Raji (cell line): ENCODE data around the gene DNAH8.

ENCODE experiments used
- POLR2A ChIP-seq: IDR thresholded peaks from 2 replicates; pipeline ENCODE4 v1.6.1; 2011; ENCODE audit warnings: low read depth, low read length, control low read depth; ENCODE audit not compliant: insufficient read depth

Gene DNAH8

DNA sequence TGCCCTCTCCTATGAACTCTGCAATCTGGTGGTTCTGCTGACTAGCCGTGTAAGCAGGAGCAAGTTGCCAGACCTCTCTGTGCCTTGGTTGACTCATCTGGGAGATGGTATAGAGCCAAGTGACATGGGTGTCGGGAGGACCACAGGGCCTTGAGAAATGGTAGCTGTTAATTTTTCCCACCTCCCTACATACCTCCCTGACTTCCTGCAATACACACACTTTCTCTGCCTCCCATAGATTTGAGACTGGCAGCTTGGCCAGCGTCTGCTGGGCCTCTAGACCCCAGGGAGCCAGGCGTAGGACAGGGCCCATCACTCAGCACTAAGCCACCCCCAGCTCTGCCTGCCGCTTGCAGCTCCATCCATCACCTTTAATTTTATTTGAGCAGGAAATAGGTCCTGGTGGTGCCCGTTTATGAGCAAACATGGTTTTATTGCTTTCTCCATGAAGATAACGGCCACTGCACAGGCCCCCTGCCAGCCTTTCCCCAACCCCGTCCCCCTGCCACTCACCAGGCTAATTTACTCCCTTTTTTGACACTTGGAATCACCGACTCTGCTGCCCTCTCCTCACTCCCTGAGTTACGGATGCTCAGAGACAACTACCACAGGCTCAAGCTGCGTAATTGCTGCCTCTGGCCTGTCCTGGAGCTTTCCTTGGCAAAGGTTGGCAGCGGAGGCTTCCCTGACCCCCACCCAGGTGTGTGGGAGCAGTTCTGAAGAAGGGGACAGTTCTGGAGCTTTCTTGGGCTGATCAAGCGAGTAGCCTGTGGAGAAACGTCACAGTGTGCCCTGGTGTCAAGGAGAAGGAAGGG is 344.6 kb downstream of the DNAH8 start:
- TF ChIP-seq POLR2A, result no peak

DNA sequence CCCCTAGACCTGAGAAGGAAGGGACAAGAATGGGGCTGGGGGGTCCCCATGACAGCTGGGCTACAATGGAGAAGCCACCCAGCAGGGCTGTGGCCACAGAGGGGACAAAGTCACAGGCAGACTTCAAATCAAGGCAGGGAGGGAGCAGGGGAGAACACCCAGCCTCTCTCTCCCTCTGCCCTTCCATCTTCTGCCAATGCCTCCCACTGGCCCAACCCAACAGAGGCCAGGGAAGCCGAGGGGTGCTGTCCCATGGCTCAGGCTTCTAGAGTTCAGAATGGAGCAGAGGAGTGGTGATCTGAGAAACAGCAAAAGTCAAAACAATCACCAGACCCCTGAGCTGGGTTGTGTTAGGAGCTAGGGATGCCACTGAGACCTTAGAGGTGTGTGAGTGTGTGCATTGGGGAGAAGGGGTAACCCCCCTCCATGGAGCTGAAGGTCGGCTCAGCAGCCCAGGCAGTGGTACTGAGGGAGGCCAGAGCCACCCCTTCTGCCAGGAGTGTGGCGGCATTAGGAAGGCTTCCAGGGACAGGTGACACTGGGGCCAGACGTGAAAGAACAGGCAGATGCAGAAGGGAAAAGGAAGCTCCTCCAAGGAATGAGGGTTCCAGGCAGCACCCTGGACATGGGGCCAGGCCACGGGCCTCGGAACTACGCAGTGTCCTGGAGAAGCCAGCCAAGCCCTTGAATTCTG is 345.5 kb downstream of the DNAH8 start:
- no peak for TF ChIP-seq POLR2A

DNA sequence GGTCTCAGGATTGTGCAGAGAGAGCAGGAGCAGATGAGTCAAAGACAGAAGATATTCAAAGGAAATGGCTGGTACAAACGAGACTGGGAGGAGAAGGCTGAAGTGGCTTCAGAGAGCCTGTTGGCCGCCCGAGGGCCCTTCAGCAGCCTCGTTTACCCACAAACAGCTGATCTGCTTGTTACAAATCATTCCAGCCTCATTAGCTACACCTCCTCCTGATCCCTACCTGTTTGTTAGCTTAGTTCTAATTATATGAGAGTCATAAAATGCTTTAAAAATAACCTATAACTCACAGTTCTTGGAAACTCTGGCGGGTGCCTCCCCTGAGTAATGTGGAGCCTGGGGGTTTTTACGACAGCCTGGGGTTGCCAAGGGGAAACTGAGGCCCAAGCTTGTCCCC is 346.1 kb downstream of the DNAH8 start:
- TF ChIP-seq POLR2A, result no peak

DNA sequence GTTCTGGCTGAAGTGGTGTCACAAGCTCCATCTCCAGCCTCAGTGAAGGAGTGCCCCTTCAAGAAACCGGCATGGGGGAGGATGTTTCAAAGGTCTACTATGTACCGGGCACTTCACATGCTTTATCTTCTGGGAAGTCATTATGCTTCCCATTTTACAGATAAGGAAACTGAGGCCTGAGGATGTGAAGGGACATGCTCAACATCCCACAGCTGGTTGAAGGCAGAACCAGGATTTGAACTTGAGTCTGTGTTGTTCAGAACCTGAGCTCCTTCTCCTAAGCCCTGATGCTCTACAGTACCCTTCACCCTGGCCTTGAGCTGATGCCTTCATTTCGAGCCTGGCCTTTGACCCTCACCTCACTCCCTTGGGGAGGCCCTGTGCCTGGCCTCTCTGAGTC is 346.5 kb downstream of the DNAH8 start:
- TF ChIP-seq POLR2A, result no peak

DNA sequence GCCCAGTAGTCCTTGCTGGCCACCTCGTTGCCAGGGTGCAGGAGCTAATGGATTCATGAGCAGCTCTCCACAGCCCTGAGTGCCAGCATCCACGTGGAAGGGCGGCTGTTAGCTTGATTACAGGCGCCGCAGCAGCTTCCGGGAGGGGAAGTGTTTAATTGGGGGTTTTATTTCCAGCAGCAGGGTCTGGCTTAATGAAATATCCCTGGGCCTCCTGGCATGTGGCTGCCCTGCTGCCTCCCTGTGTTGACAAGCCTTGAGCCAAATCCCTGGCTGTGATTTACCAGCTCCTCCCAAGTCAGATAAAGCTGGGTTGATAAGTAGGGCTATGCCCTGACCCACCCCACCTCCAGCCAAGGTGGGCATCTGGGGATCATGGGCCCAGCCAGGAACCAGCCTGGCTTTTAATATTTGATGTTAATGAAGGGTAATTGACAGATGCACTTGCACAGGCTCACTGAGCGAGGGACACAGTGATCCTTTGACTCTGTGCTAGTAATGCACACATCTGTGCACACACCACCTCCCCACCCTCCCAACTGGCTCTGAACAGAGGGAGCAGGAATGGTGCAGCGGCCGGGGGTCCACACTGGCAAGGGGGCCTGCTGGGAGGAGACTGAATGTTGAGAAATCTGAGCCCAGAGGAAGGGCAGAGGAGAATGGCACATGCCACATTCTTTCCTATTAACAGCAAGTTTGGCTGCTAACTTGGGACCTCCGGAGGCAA is 347.1 kb downstream of the DNAH8 start:
- no peak for TF ChIP-seq POLR2A

DNA sequence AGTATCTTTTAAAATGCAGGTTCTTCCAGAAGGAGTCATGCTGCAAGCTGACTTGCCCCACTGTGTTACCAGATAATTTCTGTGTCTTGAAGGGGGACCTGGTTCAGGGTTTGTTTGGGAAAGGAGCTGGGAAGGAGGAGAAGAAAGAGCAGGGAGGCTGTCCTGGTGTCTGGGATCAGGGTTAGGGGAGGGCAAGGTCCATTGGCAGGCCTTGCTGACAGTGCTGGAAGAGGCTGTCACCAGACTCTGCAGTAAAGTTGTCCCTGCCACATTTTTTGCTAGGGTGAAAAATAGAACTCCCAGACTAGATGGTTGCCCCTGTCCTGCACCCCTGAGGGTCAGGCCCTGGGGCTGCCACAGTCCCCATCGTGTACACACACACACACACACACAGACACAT is 348.4 kb downstream of the DNAH8 start:
- TF ChIP-seq POLR2A, result no peak

DNA sequence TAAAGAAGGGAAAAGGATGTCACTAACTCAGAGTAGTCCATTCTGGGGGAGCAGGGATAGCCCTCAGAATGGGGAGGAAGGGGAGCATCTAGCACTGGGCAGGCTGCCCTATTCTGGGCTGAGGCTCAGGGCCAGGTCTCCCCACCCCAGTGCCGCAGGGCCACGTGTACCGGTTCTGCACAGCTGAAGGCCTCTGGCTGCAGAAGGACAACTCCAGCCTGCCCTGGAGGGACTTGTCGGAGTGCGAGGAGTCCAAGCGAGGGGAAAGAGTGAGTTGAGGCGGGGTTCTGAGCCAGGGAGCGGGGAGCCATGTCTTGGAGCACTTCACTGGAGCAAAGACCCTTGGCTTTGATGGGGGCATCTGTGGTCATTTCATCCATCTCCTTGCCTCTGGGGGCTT is 350.4 kb downstream of the DNAH8 start:
- no peak for TF ChIP-seq POLR2A

DNA sequence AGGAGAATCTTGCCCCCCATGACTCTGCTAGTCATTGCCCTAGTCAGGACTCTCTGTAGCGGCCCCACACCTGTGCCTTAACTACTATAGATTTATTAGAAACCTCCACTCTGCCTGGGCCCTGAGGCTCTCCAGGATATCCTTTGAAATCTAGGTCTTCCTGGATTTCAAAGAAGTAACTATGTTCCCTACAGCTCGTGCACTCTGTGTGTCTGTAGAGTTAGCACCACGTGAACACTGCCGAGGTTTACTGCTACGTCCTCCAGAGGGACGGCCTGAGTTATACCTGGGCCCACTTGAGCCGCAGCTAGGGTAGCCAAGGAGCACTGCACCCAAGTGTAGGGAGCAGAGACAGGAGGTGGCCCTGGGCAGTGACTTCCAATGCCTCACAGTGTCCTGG is 353.3 kb downstream of the DNAH8 start:
- TF ChIP-seq POLR2A, result no peak

DNA sequence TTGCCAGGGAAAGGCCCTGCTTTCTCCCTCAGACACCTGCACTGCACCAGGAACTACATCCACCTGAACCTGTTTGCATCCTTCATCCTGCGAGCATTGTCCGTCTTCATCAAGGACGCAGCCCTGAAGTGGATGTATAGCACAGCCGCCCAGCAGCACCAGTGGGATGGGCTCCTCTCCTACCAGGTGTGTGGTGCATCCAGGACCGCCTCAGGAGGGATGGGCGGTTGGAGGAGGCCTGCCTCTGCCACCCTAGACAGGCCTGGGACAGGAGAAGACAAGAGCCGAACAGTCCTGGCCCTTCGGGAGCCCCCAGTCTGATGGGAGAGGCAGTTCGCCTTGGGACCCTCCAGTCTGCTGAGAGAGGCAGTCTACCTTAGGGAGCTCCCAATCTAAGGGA is 357.7 kb downstream of the DNAH8 start:
- no peak for TF ChIP-seq POLR2A

DNA sequence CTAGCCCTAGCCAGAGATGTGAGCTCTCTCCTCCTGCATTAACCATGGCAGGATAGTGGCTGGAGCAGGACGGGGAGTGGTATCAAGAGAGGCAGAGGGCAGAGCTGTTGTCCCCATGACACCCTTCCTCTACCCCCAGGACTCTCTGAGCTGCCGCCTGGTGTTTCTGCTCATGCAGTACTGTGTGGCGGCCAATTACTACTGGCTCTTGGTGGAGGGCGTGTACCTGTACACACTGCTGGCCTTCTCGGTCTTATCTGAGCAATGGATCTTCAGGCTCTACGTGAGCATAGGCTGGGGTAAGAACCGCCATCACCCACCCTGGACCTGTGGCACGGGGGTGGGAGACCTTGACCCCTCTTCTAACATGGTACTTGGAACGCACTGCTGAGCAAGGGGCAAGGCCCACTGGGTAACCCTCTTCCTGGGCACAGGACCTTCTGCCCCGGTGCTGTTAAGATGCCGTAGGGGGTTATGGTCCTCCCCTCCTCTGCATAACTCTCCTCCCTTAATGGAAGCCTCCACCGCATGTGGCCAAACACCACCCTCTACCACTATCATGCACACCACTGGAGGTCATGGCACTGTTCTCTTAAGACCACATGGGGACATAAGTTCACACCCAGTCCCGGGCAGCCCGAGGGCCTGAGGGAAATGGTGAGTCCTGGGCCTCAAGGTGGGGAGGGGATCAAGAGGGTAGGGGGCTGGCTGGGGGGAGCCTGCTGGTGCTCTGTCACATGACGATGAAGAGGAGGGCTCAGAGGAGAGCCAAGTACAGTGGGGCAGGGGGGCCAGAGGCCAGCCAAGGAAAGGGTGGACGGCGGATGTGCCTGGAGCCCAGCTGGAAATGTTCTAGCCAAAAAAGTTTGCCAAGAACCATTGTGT is 358.6 kb downstream of the DNAH8 start:
- no peak for TF ChIP-seq POLR2A

DNA sequence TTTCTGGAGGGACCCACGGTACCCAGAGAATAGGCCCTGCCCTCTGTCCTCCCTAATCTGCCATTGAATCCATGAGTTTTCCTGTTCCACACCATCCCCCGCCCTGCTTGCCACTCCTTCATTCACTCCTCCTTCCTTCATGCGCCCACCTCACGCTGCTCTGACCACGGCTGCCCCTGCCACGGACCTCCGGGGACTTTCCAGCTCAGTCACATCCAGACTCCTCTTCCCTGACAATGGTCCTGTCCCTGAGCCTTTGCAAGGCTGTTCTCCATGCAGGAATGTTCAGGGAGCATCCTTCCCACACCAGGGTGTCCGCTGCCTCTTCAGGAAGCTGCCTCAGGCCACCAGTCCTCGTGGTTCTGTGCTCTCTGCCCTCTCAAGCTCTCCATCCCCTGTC is 359.4 kb downstream of the DNAH8 start:
- TF ChIP-seq POLR2A, result no peak

DNA sequence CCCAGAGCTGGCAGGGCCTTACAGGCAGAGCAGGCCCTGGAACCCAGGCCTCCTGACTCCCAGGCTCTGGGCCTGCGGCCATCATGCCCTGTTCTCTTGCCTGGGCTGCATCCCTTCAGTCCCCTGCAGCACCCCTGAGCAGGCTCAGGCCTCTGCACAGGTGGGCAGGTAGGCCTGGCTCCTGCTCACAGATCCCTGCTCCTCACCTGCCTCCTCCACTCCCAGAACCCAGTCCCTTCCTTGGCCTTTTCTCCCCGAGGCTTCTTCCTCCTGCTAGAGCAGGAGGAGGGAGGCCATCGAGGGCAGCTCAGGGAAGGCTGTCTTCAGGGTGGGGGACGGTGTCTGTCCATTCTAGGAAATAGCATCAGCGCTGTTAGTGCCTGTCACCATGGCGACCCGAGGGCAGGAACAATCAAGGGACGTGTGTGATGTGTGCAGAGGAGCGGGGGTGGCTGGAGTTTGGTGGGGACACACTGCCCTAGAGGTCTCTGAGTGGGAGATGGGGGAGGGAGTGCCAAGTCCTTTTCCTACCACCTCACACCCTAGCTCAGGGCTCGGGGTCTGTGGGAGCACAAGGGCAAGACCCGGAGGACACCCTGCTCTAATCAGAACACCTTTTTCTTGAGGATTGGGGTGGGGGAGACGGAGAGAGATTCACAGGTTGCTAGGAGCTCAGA is 360.0 kb downstream of the DNAH8 start:
- no peak for TF ChIP-seq POLR2A

DNA sequence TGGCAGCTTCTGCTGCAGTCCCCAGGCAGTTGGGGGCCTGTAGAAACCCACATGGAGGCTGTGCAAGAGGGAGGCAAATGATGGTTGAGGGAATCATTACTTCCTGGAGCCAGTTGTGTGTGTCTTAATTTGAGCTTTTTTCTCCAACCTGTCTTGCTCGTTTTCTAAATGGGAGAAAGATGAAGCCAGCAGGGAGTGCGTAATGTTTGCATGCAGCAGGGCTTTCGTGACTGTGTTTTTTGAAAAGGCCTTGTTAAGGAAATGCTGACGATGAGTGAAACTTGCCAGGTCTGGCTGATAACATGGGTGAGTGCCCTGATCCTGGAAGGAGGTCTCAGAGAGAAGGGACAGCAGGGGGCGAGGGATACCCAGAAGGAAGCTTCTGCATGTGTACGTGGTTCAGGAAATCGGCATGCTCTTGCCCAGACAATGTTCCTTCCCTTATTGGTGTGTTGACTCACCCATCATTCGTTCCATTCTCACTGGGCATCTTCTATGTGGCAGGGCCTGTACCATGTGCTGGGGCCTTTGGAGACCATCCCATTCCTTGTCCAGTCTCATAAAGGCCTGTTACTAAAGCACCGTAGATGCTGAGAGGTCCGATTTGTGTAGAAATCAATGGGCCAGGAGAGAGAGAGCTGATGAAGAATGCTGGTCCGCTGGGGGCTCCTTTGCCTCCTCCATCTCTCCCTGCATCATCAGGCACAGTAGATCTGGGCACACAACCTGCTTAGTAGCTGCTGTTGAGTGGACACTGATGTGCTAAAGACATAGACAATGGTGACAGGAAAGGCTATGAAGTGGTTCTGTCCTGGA is 360.9 kb downstream of the DNAH8 start:
- TF ChIP-seq POLR2A, result no peak

DNA sequence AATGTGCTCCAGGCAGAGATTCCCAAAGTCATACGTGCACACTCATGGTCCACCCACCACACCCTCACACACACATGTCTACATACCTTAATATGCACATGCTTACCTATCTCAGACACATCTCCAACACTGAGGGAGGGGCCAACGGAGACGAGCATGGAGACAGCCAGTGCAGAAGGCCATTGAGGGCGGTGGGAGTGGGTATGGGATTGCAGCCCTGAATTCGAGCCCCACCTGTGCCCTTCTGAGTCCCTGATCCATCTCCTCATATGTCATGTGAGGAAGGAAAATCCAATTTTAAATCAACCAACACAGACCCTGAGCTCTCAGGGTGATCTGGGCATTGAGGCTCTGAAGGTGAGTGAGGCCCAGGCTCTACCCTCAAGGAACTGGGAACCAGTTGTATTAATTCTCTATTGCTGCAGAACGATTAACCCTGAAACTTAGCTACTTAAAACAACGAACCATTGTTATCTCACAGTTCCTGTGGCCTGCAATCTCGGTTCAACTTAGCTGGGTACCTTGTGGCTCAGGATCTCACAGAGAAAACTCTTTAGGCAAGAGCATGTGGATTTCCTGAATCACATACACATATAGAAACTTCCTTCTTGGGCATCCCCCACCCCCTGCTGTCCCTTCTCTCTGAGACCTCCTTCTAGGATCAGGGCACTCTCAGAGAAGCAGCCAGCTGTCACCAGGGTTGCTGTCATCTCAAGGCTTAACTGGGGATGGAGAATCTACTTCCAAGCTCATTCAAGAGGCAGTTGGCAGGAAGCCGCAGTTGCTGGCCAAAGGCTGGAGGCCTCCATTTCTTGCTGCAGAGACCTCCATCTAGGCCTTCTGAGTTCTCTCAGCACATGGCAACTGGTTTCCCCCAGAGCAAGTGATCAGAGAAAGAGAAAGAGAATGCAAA is 361.8 kb downstream of the DNAH8 start:
- no peak for TF ChIP-seq POLR2A
